Measurements from ENCODE around the gene RNLS.

Gene RNLS

GRCh38 chr10:88404133-88404532 lies 179.0 kb downstream of the RNLS start:
- H3K27ac ChIP-seq (ENCODE audit: low read depth, low read length), result no peak overlapping the region
- no peak overlapping the region for H3K4me3 ChIP-seq (ENCODE audit: low read length)
- H3K36me3 ChIP-seq (ENCODE audit: control insufficient read depth, insufficient read depth, low read length), result no peaks in the 10 kb centered on the region
- H3K27me3 ChIP-seq (ENCODE audit: control insufficient read depth, insufficient read depth, low read length), result no peaks in the 10 kb centered on the region
- H3K4me1 ChIP-seq (ENCODE audit: control insufficient read depth, insufficient read depth, low read length), result no peaks in the 10 kb centered on the region
- H3K9ac ChIP-seq (ENCODE audit: low read length), result no peak overlapping the region

- Histone ChIP-seq H3K9ac (ENCODE audit: low read length) (no peak overlapping the region), H3K27me3 (ENCODE audit: control insufficient read depth, insufficient read depth, low read length) (no peaks in the 10 kb centered on the region), H3K27ac (ENCODE audit: low read depth, low read length) (no peak overlapping the region), H3K36me3 (ENCODE audit: control insufficient read depth, insufficient read depth, low read length) (no peaks in the 10 kb centered on the region), H3K4me1 (ENCODE audit: control insufficient read depth, insufficient read depth, low read length) (no peaks in the 10 kb centered on the region), H3K4me3 (ENCODE audit: low read length) (no peak overlapping the region)
Observed at GRCh38 chr10:88401671-88402347, 181.3 kb downstream of the RNLS start.

- H3K27ac ChIP-seq (ENCODE audit: low read depth, low read length), result no peak overlapping the region
- H3K9ac ChIP-seq (ENCODE audit: low read length), result no peak overlapping the region
- no peaks in the 10 kb centered on the region for H3K27me3 ChIP-seq (ENCODE audit: control insufficient read depth, insufficient read depth, low read length)
- H3K36me3 ChIP-seq (ENCODE audit: control insufficient read depth, insufficient read depth, low read length), result no peaks in the 10 kb centered on the region
- H3K4me3 ChIP-seq (ENCODE audit: low read length), result no peak overlapping the region
- H3K4me1 ChIP-seq (ENCODE audit: control insufficient read depth, insufficient read depth, low read length), result no peaks in the 10 kb centered on the region
Observed at GRCh38 chr10:88399240-88399639, 183.9 kb downstream of the RNLS start.

GRCh38 chr10:88395677-88396076 lies 187.4 kb downstream of the RNLS start:
- H3K4me3 ChIP-seq (ENCODE audit: low read length), result no peak overlapping the region
- H3K36me3 ChIP-seq (ENCODE audit: control insufficient read depth, insufficient read depth, low read length), result no peaks in the 10 kb centered on the region
- H3K4me1 ChIP-seq (ENCODE audit: control insufficient read depth, insufficient read depth, low read length), result no peaks in the 10 kb centered on the region
- H3K27ac ChIP-seq (ENCODE audit: low read depth, low read length), result no peak overlapping the region
- H3K27me3 ChIP-seq (ENCODE audit: control insufficient read depth, insufficient read depth, low read length), result no peaks in the 10 kb centered on the region
- no peak overlapping the region for H3K9ac ChIP-seq (ENCODE audit: low read length)

GRCh38 chr10:88392222-88392621 lies 190.9 kb downstream of the RNLS start:
- Histone ChIP-seq H3K4me3 (ENCODE audit: low read length) (no peak overlapping the region), H3K9ac (ENCODE audit: low read length) (no peak overlapping the region), H3K36me3 (ENCODE audit: control insufficient read depth, insufficient read depth, low read length) (no peaks in the 10 kb centered on the region), H3K4me1 (ENCODE audit: control insufficient read depth, insufficient read depth, low read length) (no peaks in the 10 kb centered on the region), H3K27ac (ENCODE audit: low read depth, low read length) (no peak overlapping the region), H3K27me3 (ENCODE audit: control insufficient read depth, insufficient read depth, low read length) (no peaks in the 10 kb centered on the region)

GRCh38 chr10:88390041-88390440 lies 193.1 kb downstream of the RNLS start:
- no peaks in the 10 kb centered on the region for H3K36me3 ChIP-seq (ENCODE audit: control insufficient read depth, insufficient read depth, low read length)
- no peaks in the 10 kb centered on the region for H3K27me3 ChIP-seq (ENCODE audit: control insufficient read depth, insufficient read depth, low read length)
- H3K9ac ChIP-seq (ENCODE audit: low read length), result no peak overlapping the region
- H3K4me3 ChIP-seq (ENCODE audit: low read length), result no peak overlapping the region
- no peak overlapping the region for H3K27ac ChIP-seq (ENCODE audit: low read depth, low read length)
- H3K4me1 ChIP-seq (ENCODE audit: control insufficient read depth, insufficient read depth, low read length), result peaks cover 8% of the 10 kb centered on the region

GRCh38 chr10:88389456-88389855 lies 193.7 kb downstream of the RNLS start:
- H3K4me1 ChIP-seq (ENCODE audit: control insufficient read depth, insufficient read depth, low read length), result peaks cover 8% of the 10 kb centered on the region
- no peak overlapping the region for H3K27ac ChIP-seq (ENCODE audit: low read depth, low read length)
- no peak overlapping the region for H3K4me3 ChIP-seq (ENCODE audit: low read length)
- no peaks in the 10 kb centered on the region for H3K36me3 ChIP-seq (ENCODE audit: control insufficient read depth, insufficient read depth, low read length)
- no peaks in the 10 kb centered on the region for H3K27me3 ChIP-seq (ENCODE audit: control insufficient read depth, insufficient read depth, low read length)
- no peak overlapping the region for H3K9ac ChIP-seq (ENCODE audit: low read length)

GRCh38 chr10:88388324-88388723 lies 194.8 kb downstream of the RNLS start:
- peaks cover 8% of the 10 kb centered on the region for H3K4me1 ChIP-seq (ENCODE audit: control insufficient read depth, insufficient read depth, low read length)
- H3K27ac ChIP-seq (ENCODE audit: low read depth, low read length), result no peak overlapping the region

GRCh38 chr10:88386821-88387773 lies 196.0 kb downstream of the RNLS start:
- H3K9ac ChIP-seq (ENCODE audit: low read length), result no peak overlapping the region
- H3K27ac ChIP-seq (ENCODE audit: low read depth, low read length), result peak overlapping the region; percentile 53
- peak overlapping the region; percentile 29 for H3K4me3 ChIP-seq (ENCODE audit: low read length)

More at GRCh38 chr10:88388324-88388723, 194.8 kb downstream of the RNLS start:
- Histone ChIP-seq H3K4me3 (ENCODE audit: low read length) (no peak overlapping the region), H3K36me3 (ENCODE audit: control insufficient read depth, insufficient read depth, low read length) (no peaks in the 10 kb centered on the region), H3K27me3 (ENCODE audit: control insufficient read depth, insufficient read depth, low read length) (no peaks in the 10 kb centered on the region), H3K9ac (ENCODE audit: low read length) (no peak overlapping the region)

GRCh38 chr10:88386204-88386788 lies 196.8 kb downstream of the RNLS start:
- no peaks in the 10 kb centered on the region for H3K36me3 ChIP-seq (ENCODE audit: control insufficient read depth, insufficient read depth, low read length)
- no peaks in the 10 kb centered on the region for H3K27me3 ChIP-seq (ENCODE audit: control insufficient read depth, insufficient read depth, low read length)
- H3K4me1 ChIP-seq (ENCODE audit: control insufficient read depth, insufficient read depth, low read length), result peaks cover 8% of the 10 kb centered on the region
- peak overlapping the region; percentile 53 for H3K27ac ChIP-seq (ENCODE audit: low read depth, low read length)
- no peak overlapping the region for H3K9ac ChIP-seq (ENCODE audit: low read length)
- H3K4me3 ChIP-seq (ENCODE audit: low read length), result peak overlapping the region; percentile 29

More at GRCh38 chr10:88386821-88387773, 196.0 kb downstream of the RNLS start:
- Histone ChIP-seq H3K36me3 (ENCODE audit: control insufficient read depth, insufficient read depth, low read length) (no peaks in the 10 kb centered on the region), H3K27me3 (ENCODE audit: control insufficient read depth, insufficient read depth, low read length) (no peaks in the 10 kb centered on the region), H3K4me1 (ENCODE audit: control insufficient read depth, insufficient read depth, low read length) (peaks cover 8% of the 10 kb centered on the region)

- Histone ChIP-seq H3K27ac (ENCODE audit: low read depth, low read length) (no peak overlapping the region), H3K36me3 (ENCODE audit: control insufficient read depth, insufficient read depth, low read length) (no peaks in the 10 kb centered on the region), H3K4me3 (ENCODE audit: low read length) (peak overlapping the region; percentile 43), H3K9ac (ENCODE audit: low read length) (no peak overlapping the region), H3K27me3 (ENCODE audit: control insufficient read depth, insufficient read depth, low read length) (no peaks in the 10 kb centered on the region), H3K4me1 (ENCODE audit: control insufficient read depth, insufficient read depth, low read length) (peaks cover 8% of the 10 kb centered on the region)
Observed at GRCh38 chr10:88385601-88386203, 197.4 kb downstream of the RNLS start.

- H3K4me3 ChIP-seq (ENCODE audit: low read length), result no peak overlapping the region
- H3K4me1 ChIP-seq (ENCODE audit: control insufficient read depth, insufficient read depth, low read length), result peaks cover 8% of the 10 kb centered on the region
- H3K9ac ChIP-seq (ENCODE audit: low read length), result no peak overlapping the region
- no peak overlapping the region for H3K27ac ChIP-seq (ENCODE audit: low read depth, low read length)
- no peaks in the 10 kb centered on the region for H3K27me3 ChIP-seq (ENCODE audit: control insufficient read depth, insufficient read depth, low read length)
- H3K36me3 ChIP-seq (ENCODE audit: control insufficient read depth, insufficient read depth, low read length), result no peaks in the 10 kb centered on the region
Observed at GRCh38 chr10:88383276-88383675, 199.8 kb downstream of the RNLS start.

Measured in rectal smooth muscle tissue (tissue), 1 donor.